Thyroid gland (tissue), 4 donors: Measurements from ENCODE around the gene SON. TPM values are rescaled to one million over a fixed set of nuclear protein-coding genes. Genes with fewer than 3 reads are reported as not detected.

Experiments used
- DNase-seq, 2 donors: peaks; one replicate each; pipeline ENCODE4 v3.0.0-alpha.2; 2019
- H3K27ac ChIP-seq, 3 donors: fragments of 200-600 bp; sonication (generic); 1 replicate in 2 of 3; 2 replicates in 1 of 3; pipeline ENCODE4 v1.5.1; 2016 to 2019; ENCODE audit warnings: mild to moderate bottlenecking in 1 of 3, moderate library complexity in 1 of 3
- H3K27me3 ChIP-seq: fragments of 200-600 bp; sonication (generic); one replicate; pipeline ENCODE4 v1.5.1; 2019
- H3K36me3 ChIP-seq, 2 donors: fragments of 200-600 bp; sonication (generic); one replicate each; pipeline ENCODE4 v1.5.1; 2016 to 2019
- H3K4me1 ChIP-seq, 2 donors: fragments of 200-600 bp; sonication (generic); one replicate each; pipeline ENCODE4 v1.5.1; 2017 to 2019
- H3K4me3 ChIP-seq, 3 donors: fragments of 200-600 bp; sonication (generic); replicated peaks in 1 of 3; 1 replicate in 2 of 3; 2 replicates in 1 of 3; pipeline ENCODE4 v1.5.1; 2016; ENCODE audit warnings: mild to moderate bottlenecking in 1 of 3
- H3K9me3 ChIP-seq: fragments of 200-600 bp; sonication (generic); one replicate; pipeline ENCODE4 v1.5.1; 2017
- POLR2A ChIP-seq, 2 donors: fragments of 450-650 bp; IDR thresholded peaks; one replicate each; pipeline ENCODE4 v1.6.1; 2017; ENCODE audit warnings: antibody characterized with exemption in 2 of 2, mild to moderate bottlenecking in 2 of 2, moderate library complexity in 1 of 2
- WGBS, 2 donors: methylation state at CpG; one replicate each; pipeline ENCODE4 v1.1.5; 2017; 5-methylcytosine and 5-hydroxymethylcytosine counted together
- intact Hi-C: fragments of 100-400 bp; cut with DNase I; formaldehyde crosslinking; loops from one replicate; pipeline ENCODE4 v1.15.1; 2023
- total RNA-seq, 4 donors: library from RNA; depleted of rRNA; stranded (reverse); fragments of >200 nt; gene quantifications; one replicate each; pipeline ENCODE4 v1.2.3, GENCODE V29; 2016
- TF ChIP-seq, protein P1 (sequence below), 6 experiments: fragments of 200-600 bp in 3 of 6; fragments of 450-650 bp in 3 of 6; sonication (generic) in 3 of 6; IDR thresholded peaks; one replicate each; pipeline ENCODE4 v1.5.1; 2016 to 2019; ENCODE audit warnings: antibody characterized with exemption in 6 of 6, mild to moderate bottlenecking in 2 of 6, inconsistent platforms in 1 of 6, moderate library complexity in 1 of 6

Gene SON
- total RNA-seq, 4 donors from 2014 or later, result 283 to 425 (median 334) TPM

DNA sequence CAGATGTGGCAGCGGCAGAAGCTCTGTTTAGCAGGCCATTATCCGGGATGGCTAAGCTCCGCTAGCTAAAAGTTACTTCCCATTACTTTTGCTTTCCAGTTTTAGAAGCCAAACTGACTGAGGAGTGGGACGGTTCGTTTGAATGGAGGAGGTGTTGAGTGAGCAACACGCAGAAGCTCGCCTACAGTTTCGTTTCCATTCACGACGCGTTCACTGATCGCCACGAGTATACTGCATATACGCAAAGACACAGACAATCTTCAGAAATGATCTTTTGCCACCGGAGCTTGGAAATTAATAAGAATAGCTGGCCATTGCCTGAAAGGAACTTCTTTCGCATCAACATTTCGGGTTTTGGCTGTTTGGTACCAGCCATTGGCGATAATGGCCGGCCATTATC, 14.6 kb downstream of the SON start:
- TF ChIP-seq, protein P1, sequence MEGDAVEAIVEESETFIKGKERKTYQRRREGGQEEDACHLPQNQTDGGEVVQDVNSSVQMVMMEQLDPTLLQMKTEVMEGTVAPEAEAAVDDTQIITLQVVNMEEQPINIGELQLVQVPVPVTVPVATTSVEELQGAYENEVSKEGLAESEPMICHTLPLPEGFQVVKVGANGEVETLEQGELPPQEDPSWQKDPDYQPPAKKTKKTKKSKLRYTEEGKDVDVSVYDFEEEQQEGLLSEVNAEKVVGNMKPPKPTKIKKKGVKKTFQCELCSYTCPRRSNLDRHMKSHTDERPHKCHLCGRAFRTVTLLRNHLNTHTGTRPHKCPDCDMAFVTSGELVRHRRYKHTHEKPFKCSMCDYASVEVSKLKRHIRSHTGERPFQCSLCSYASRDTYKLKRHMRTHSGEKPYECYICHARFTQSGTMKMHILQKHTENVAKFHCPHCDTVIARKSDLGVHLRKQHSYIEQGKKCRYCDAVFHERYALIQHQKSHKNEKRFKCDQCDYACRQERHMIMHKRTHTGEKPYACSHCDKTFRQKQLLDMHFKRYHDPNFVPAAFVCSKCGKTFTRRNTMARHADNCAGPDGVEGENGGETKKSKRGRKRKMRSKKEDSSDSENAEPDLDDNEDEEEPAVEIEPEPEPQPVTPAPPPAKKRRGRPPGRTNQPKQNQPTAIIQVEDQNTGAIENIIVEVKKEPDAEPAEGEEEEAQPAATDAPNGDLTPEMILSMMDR (IDR thresholded peaks at IDR 0.05), result no peak
- no peak for TF ChIP-seq POLR2A (IDR thresholded peaks at IDR 0.05)
- no peak overlapping the region for H3K27ac ChIP-seq
- H3K36me3 ChIP-seq, result peaks cover 66 to 73% of the 10 kb centered on the region in 2 donors
- H3K27me3 ChIP-seq, result no peaks in the 10 kb centered on the region
- no peaks in the 10 kb centered on the region for H3K9me3 ChIP-seq
- intact Hi-C loops, result no loop called here
- no peak for DNase-seq
- WGBS, 2 donors, result 97% methylated on average over 19 of the region's 19 CpGs
- H3K4me3 ChIP-seq, result no peak overlapping the region
- peaks cover 5 to 24% of the 10 kb centered on the region in 2 donors for H3K4me1 ChIP-seq

DNA sequence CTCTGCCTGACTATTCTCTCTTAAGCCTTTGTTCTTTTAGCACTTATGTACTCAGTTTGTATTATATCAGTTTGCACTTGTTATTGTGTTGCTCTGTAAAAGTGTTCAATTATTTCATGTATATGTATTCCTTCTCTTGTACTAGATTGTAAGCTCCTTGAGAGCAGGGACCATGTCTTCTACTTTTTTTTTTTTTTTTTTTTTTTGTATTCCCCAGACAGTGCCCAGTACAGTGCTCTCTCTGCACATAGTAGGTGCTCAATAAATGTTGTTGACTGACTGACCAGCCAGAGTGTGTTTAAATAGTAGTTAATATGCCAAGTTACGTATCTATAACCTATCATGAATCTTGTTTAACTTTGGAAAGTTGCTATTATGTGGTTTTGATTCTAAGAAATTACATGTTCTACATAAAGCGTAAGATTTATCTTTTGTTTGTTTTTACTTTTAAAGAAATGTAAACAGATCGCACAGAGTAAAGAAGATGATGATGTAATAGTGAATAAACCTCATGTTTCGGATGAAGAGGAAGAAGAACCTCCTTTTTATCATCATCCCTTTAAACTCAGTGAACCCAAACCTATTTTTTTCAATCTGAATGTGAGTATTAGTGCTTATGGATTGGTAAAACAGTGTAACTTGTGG, 16.1 kb downstream of the SON start:
- H3K4me3 ChIP-seq, result no peak overlapping the region
- WGBS, 2 donors, result 92 to 94% methylated on average over 4 of the region's 4 CpGs
- no peak for DNase-seq
- H3K4me1 ChIP-seq, result peaks cover 5 to 24% of the 10 kb centered on the region in 2 donors
- no peaks in the 10 kb centered on the region for H3K27me3 ChIP-seq
- peaks cover 54 to 60% of the 10 kb centered on the region in 2 donors for H3K36me3 ChIP-seq
- intact Hi-C loops, result no loop called here
- TF ChIP-seq, protein P1 (IDR thresholded peaks at IDR 0.05), result no peak
- TF ChIP-seq POLR2A (IDR thresholded peaks at IDR 0.05), result no peak
- no peak overlapping the region for H3K27ac ChIP-seq
- H3K9me3 ChIP-seq, result no peaks in the 10 kb centered on the region

DNA sequence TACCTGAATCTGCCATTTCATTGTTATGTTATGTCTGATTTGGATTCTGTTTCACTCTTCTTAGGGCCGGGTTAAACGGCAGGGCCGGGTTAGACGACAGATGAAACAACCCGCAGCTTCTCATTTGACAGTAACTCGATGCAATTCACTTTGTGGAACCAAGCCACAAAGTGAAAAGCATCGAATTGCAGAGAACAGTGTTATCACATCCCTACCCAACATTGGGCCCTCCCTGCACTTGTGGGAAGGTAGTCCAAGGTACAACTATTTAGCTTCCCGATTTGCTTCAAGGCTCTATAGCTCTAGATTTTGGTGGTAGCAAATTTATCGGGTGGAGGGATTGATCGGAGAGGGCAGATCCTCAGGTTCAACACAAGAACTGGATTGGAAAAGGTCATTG, 17.0 kb downstream of the SON start:
- peaks cover 5 to 24% of the 10 kb centered on the region in 2 donors for H3K4me1 ChIP-seq
- H3K27ac ChIP-seq, result no peak overlapping the region
- H3K27me3 ChIP-seq, result no peaks in the 10 kb centered on the region
- DNase-seq, result no peak
- H3K4me3 ChIP-seq, result no peak overlapping the region
- no peak for TF ChIP-seq POLR2A (IDR thresholded peaks at IDR 0.05)
- TF ChIP-seq, protein P1 (IDR thresholded peaks at IDR 0.05), result no peak
- H3K36me3 ChIP-seq, result peaks cover 45 to 52% of the 10 kb centered on the region in 2 donors
- H3K9me3 ChIP-seq, result no peaks in the 10 kb centered on the region
- WGBS, 2 donors, result 93% methylated on average over 10 of the region's 10 CpGs
- intact Hi-C loops, result no loop called here

DNA sequence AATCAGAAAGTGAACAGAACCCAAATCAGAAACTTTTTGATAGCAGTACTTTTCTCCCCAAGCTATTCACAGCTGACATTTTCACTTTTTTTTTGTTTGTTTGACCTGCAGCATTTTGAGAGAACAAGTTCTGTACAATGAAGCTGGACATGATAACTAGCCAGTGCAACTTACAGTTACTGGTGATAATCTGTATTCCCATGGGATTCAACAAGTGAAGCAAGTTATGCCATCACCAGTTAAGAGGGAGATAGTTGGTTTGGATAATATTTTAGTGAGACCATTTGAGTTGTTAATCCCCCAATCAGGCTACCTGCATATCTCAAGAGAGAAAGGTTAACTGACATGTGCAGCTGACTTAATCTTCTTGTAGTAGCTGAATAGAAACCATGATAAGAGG, 18.1 kb downstream of the SON start:
- Histone ChIP-seq H3K4me1 (peaks cover 0 to 18% of the 10 kb centered on the region in 2 donors), H3K27me3 (no peaks in the 10 kb centered on the region), H3K27ac (peak overlapping the region in 2 of 3 donors; percentile 35 to 52), H3K9me3 (no peaks in the 10 kb centered on the region), H3K4me3 (no peak overlapping the region), H3K36me3 (peaks cover 44 to 48% of the 10 kb centered on the region in 2 donors)
- intact Hi-C loops, result no loop called here
- DNase-seq, result no peak
- TF ChIP-seq, protein P1 (IDR thresholded peaks at IDR 0.05), result no peak
- TF ChIP-seq POLR2A (IDR thresholded peaks at IDR 0.05), result no peak

DNA sequence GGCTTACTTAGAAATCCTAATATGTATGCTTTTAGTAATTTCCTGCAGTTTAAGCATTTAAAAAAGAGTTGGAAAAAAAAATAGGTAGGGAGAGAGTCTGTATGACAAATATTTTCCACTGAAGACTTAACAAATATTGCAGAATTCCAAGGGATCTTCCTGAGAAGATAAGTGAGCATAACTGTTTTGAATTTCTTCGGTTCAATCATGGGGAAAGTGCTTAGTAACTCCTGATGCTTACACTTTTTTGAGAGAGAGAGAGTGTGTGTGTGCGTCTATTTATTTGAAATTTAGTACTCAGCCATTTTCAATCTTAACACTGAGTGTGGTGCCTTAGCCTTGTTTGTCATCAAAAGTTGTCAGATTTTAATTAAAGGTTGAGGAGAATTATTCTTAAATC, 18.5 kb downstream of the SON start:
- Histone ChIP-seq H3K27ac (peak overlapping the region in 2 of 3 donors; percentile 35 to 52), H3K27me3 (no peaks in the 10 kb centered on the region), H3K9me3 (no peaks in the 10 kb centered on the region), H3K4me1 (peaks cover 0 to 14% of the 10 kb centered on the region in 2 donors), H3K4me3 (no peak overlapping the region), H3K36me3 (peaks cover 44 to 48% of the 10 kb centered on the region in 2 donors)
- DNase-seq, result no peak
- TF ChIP-seq, protein P1 (IDR thresholded peaks at IDR 0.05), result no peak
- TF ChIP-seq POLR2A (IDR thresholded peaks at IDR 0.05), result no peak
- WGBS, 2 donors, result 74 to 77% methylated on average over 2 of the region's 2 CpGs
- intact Hi-C loops, result no loop called here
